Activated CD4-positive, alpha-beta memory T cell treated with anti-CD3 and anti-CD28 coated beads for 36 hours (primary cell): ENCODE results near the gene IFNGR2. TPM values are rescaled to one million over a fixed set of nuclear protein-coding genes. Genes with fewer than 3 reads are reported as not detected.
A peak's percentile ranks its signal among the peaks of the same experiment; 100 is the strongest.

Experiments used
- CTCF ChIA-PET: fragments of 350-600 bp; sonication (Branson Sonifier 250); formaldehyde crosslinking; loops from one replicate; lab custom pipeline; 2021; ENCODE audit warnings: antibody characterized with exemption, inconsistent platforms; lab: Charles Lee
- POLR2A ChIA-PET: fragments of 350-600 bp; sonication (Branson Sonifier 250); formaldehyde crosslinking; loops from one replicate; lab custom pipeline; 2021; ENCODE audit warnings: antibody characterized with exemption; lab: Charles Lee
- DNase-seq: peaks from one replicate; pipeline ENCODE4 v3.0.0-alpha.2; 2020
- H3K27ac Mint-ChIP-seq: one replicate; pipeline ENCODE4 v1.8.0; 2021; ENCODE audit warnings: mixed read lengths
- H3K27me3 Mint-ChIP-seq: one replicate; pipeline ENCODE4 v1.8.0; 2021; ENCODE audit warnings: mixed read lengths
- H3K36me3 Mint-ChIP-seq: one replicate; pipeline ENCODE4 v1.8.0; 2021; ENCODE audit warnings: mixed read lengths
- H3K4me1 Mint-ChIP-seq: one replicate; pipeline ENCODE4 v1.8.0; 2021; ENCODE audit warnings: low read depth, mixed read lengths
- H3K4me3 Mint-ChIP-seq: one replicate; pipeline ENCODE4 v1.8.0; 2021; ENCODE audit warnings: mild to moderate bottlenecking, mixed read lengths
- H3K9me3 Mint-ChIP-seq: one replicate; pipeline ENCODE4 v1.8.0; 2021; ENCODE audit warnings: mixed read lengths
- intact Hi-C: fragments of 100-400 bp; cut with micrococcal nuclease; formaldehyde crosslinking; loops from one replicate; pipeline ENCODE4 v1.15.1; 2023
- total RNA-seq, 2 experiments: library from RNA; stranded (reverse); gene quantifications; one replicate each; pipeline ENCODE4 v1.2.3, GENCODE V29; 2021

IFNGR2 gene
- total RNA-seq, 2 experiments from 2014 or later = 14.3 to 17.0 TPM

- Mint-ChIP-seq H3K9me3 (no peaks in the 10 kb centered on the region), H3K4me1 (peaks cover 1% of the 10 kb centered on the region), H3K4me3 (no peak overlapping the region), H3K27ac (no peak overlapping the region), H3K36me3 (no peaks in the 10 kb centered on the region), H3K27me3 (peaks cover 18% of the 10 kb centered on the region)
- no peak for DNase-seq
- CTCF ChIA-PET = no interaction called here
- intact Hi-C loops = no loop called here
- POLR2A ChIA-PET = no interaction called here
Measured at GRCh38 chr21:33390479-33390878, 12.7 kb upstream of the IFNGR2 start.

GRCh38 chr21:33391656-33392055 is 11.6 kb upstream of the IFNGR2 start:
- no peak for DNase-seq
- intact Hi-C loops = no loop called here
- Mint-ChIP-seq H3K27ac (no peak overlapping the region), H3K4me3 (no peak overlapping the region), H3K36me3 (no peaks in the 10 kb centered on the region), H3K9me3 (no peaks in the 10 kb centered on the region), H3K4me1 (no peaks in the 10 kb centered on the region), H3K27me3 (peaks cover 16% of the 10 kb centered on the region)
- ChIA-PET POLR2A (no interaction called here), CTCF (interaction anchor here (1.3 kb wide), 1 partner anchor 53 kb away, joined by 4 read pairs; no protein-coding TSS in a partner anchor)

- intact Hi-C loops = no loop called here
- no peaks in the 10 kb centered on the region for H3K36me3 Mint-ChIP-seq
- H3K4me1 Mint-ChIP-seq = no peaks in the 10 kb centered on the region
- peaks cover 16% of the 10 kb centered on the region for H3K27me3 Mint-ChIP-seq
- H3K9me3 Mint-ChIP-seq = no peaks in the 10 kb centered on the region
- no peak for DNase-seq
- no peak overlapping the region for H3K27ac Mint-ChIP-seq
- no peak overlapping the region for H3K4me3 Mint-ChIP-seq
- ChIA-PET POLR2A (no interaction called here), CTCF (interaction anchor here (1.2 to 1.3 kb wide), 2 partner anchors 53 to 195 kb away, joined by 4 read pairs; no protein-coding TSS in a partner anchor)
Measured at GRCh38 chr21:33392284-33392985, 10.8 kb upstream of the IFNGR2 start.

DNA sequence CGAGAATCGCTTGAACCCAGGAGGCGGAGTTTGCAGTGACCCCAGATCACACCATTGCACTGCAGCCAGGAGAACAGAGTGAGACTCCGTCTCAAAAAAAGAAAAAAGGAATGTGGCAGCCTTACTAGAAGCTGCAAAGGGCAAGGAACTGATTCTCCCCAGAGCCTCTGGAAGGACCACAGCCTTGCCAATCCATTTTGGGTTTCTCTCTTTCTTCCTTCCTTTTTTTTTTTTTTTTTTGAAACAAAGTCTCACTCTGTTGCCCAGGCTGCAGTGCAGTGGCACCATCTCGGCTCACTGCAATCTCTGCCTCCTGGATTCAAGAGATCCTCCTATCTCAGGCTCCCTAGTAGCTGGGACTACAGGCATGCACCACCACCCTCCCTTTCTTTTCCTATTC is 9.9 kb upstream of the IFNGR2 start:
- intact Hi-C loops = no loop called here
- Mint-ChIP-seq H3K4me1 (no peaks in the 10 kb centered on the region), H3K4me3 (no peak overlapping the region), H3K9me3 (no peaks in the 10 kb centered on the region), H3K27ac (no peak overlapping the region), H3K27me3 (peaks cover 12% of the 10 kb centered on the region), H3K36me3 (no peaks in the 10 kb centered on the region)
- DNase-seq = no peak
- CTCF ChIA-PET = interaction anchor here (1.2 kb wide), 1 partner anchor 196 kb away, joined by 4 read pairs; no protein-coding TSS in a partner anchor
- POLR2A ChIA-PET = no interaction called here

DNA sequence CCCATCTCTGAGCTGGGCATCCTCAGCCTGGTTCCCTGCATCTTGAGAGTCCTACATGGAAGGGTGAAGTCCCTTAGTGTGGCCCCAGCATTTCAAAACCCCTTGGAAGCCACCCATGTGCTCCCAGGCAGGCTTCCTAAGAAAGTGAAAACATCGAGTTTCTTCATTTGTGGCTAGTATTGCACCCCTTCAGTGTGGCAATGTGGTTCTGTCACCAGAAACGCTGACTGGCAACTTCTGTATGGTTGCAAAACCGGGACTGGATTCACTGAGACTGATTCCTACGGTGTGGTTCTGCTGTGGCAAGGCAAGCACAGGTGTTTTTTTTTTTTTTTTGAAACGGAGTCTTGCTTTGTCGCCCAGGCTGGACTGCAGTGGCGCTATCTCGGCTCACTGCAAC is 9.0 kb upstream of the IFNGR2 start:
- Mint-ChIP-seq H3K9me3 (no peaks in the 10 kb centered on the region), H3K27me3 (peaks cover 11% of the 10 kb centered on the region), H3K4me1 (no peaks in the 10 kb centered on the region), H3K36me3 (no peaks in the 10 kb centered on the region), H3K4me3 (no peak overlapping the region), H3K27ac (no peak overlapping the region)
- no peak for DNase-seq
- intact Hi-C loops = no loop called here
- ChIA-PET CTCF (no interaction called here), POLR2A (no interaction called here)

- DNase-seq = no peak
- ChIA-PET CTCF (interaction anchor here (1.7 kb wide), 1 partner anchor 10 kb away, joined by 10 read pairs; no protein-coding TSS in a partner anchor), POLR2A (no interaction called here)
- Mint-ChIP-seq H3K4me3 (no peak overlapping the region), H3K27me3 (peaks cover 7% of the 10 kb centered on the region), H3K9me3 (no peaks in the 10 kb centered on the region), H3K27ac (no peak overlapping the region), H3K36me3 (no peaks in the 10 kb centered on the region), H3K4me1 (peaks cover 1% of the 10 kb centered on the region)
- intact Hi-C loops = no loop called here
Measured at GRCh38 chr21:33395891-33396331, 7.3 kb upstream of the IFNGR2 start.

- intact Hi-C loops = no loop called here
- POLR2A ChIA-PET = no interaction called here
- CTCF ChIA-PET = interaction anchor here (1.7 kb wide), 1 partner anchor 11 kb away, joined by 10 read pairs; no protein-coding TSS in a partner anchor
- Mint-ChIP-seq H3K9me3 (no peaks in the 10 kb centered on the region), H3K36me3 (no peaks in the 10 kb centered on the region), H3K27ac (no peak overlapping the region), H3K27me3 (peaks cover 8% of the 10 kb centered on the region), H3K4me3 (no peak overlapping the region), H3K4me1 (peaks cover 2% of the 10 kb centered on the region)
- DNase-seq = no peak
Measured at GRCh38 chr21:33396436-33396835, 6.8 kb upstream of the IFNGR2 start.

- no peak for DNase-seq
- intact Hi-C loops = no loop called here
- no peaks in the 10 kb centered on the region for H3K36me3 Mint-ChIP-seq
- no peak overlapping the region for H3K4me3 Mint-ChIP-seq
- peaks cover 2% of the 10 kb centered on the region for H3K4me1 Mint-ChIP-seq
- CTCF ChIA-PET = no interaction called here
- H3K9me3 Mint-ChIP-seq = no peaks in the 10 kb centered on the region
- no peak overlapping the region for H3K27ac Mint-ChIP-seq
- H3K27me3 Mint-ChIP-seq = peaks cover 10% of the 10 kb centered on the region
- POLR2A ChIA-PET = no interaction called here
Measured at GRCh38 chr21:33396951-33397350, 6.3 kb upstream of the IFNGR2 start.

DNA sequence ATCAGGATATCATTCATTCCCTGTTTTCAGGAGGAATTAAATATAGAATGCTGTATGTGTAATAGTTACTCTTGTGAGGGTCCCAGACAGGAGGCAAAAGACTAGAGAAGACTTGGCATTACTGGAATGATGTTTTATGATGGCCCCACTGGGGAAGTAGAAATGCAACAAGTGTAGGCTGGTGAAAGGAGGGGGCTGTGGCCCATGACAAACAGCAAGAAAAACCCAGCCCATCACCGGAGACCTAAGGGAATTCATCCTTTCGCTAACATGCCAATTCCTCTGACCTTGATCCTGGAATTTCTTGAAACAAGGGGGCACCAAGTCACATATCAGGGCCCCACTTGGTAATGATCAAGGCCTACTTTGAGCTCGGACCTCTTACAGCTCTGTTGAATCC is 5.5 kb upstream of the IFNGR2 start:
- Mint-ChIP-seq H3K9me3 (no peaks in the 10 kb centered on the region), H3K4me1 (peaks cover 2% of the 10 kb centered on the region), H3K27me3 (peaks cover 9% of the 10 kb centered on the region), H3K27ac (no peak overlapping the region), H3K36me3 (no peaks in the 10 kb centered on the region), H3K4me3 (no peak overlapping the region)
- DNase-seq = no peak
- POLR2A ChIA-PET = no interaction called here
- intact Hi-C loops = no loop called here
- CTCF ChIA-PET = no interaction called here

- POLR2A ChIA-PET = no interaction called here
Measured at GRCh38 chr21:33398361-33398760, 4.9 kb upstream of the IFNGR2 start.

DNA sequence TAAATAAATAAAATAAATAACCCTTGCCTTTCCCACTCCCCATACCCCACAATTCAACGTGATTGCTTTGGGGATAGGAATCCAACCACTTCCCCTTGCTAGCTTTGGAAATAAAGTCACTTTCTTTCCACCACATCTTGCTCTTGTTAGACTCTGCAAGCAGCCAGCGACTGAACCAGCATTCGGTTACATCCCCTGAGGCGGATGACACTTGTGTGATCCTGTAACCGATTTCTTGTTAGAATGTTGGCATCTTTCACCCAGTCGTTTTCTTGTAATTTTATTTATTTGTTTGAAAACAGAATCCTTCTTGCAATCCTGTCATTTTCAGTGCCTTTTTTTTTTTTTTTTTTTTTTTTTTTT is 1.6 kb upstream of the IFNGR2 start:
- no peak for DNase-seq
- H3K27me3 Mint-ChIP-seq = peaks cover 12% of the 10 kb centered on the region
- ChIA-PET CTCF (interaction anchor here (0.7 kb wide), 1 partner anchor 204 kb away, joined by 3 read pairs; no protein-coding TSS in a partner anchor), POLR2A (no interaction called here)
- H3K4me1 Mint-ChIP-seq = peaks cover 27% of the 10 kb centered on the region
- peaks cover 2% of the 10 kb centered on the region for H3K36me3 Mint-ChIP-seq
- no peak overlapping the region for H3K27ac Mint-ChIP-seq
- no peak overlapping the region for H3K4me3 Mint-ChIP-seq
- intact Hi-C loops = no loop called here
- H3K9me3 Mint-ChIP-seq = no peaks in the 10 kb centered on the region

More at GRCh38 chr21:33398361-33398760, 4.9 kb upstream of the IFNGR2 start:
- Mint-ChIP-seq H3K4me3 (no peak overlapping the region), H3K9me3 (no peaks in the 10 kb centered on the region), H3K4me1 (peaks cover 2% of the 10 kb centered on the region), H3K27ac (no peak overlapping the region), H3K27me3 (peaks cover 7% of the 10 kb centered on the region), H3K36me3 (no peaks in the 10 kb centered on the region)
- DNase-seq = no peak
- intact Hi-C loops = no loop called here
- CTCF ChIA-PET = no interaction called here

DNA sequence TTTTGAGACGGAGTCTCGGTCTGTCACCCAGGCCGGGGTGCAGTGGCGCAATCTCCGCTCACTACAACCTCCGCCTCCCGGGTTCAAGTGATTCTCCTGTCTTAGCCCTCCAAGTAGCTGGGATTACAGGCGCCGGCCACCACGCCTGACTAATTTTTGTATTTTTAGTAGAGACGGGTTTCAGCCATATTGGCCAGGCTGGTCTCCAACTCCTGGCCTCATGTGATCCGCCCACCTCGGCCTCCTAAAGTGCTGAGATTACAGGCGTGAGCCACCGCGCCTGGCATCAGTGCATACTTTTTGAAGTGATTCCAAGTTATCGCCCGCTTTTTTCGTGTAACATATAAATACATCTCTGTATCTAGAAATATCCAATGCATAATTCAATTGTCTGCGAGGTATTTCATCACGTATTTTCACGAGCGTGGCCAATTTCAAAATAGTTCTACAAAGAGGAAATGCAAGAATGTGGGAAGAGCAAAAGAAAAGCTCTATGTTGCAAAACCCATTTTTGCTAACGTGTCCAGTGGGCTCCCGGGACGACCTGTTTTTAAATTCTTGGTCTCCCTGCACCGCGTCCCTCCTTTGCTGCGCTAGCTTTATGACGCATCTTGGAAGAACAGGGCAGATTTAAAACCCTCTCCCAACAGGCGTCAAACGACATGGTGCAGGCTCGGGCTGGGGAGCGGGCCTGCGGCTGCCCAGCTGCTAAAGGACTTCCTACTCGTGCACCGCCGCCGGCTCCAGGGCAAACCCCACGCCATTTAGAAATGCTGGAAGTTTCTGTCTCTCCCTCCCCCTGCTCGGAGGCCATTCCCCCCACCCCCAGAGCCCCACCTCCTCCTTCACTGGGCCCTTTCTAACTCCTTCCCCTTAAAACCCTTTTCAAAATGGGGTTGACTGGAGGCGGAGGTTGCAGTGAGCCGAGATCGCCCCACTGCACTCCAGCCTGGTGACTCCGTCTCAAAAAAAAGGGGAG is 923 bp upstream of the IFNGR2 start:
- peak; percentile 30 for DNase-seq
- POLR2A ChIA-PET = no interaction called here
- CTCF ChIA-PET = interaction anchor here (0.7 kb wide), 1 partner anchor 205 kb away, joined by 3 read pairs; no protein-coding TSS in a partner anchor
- peaks cover 34% of the 10 kb centered on the region for H3K4me1 Mint-ChIP-seq
- intact Hi-C loops = no loop called here
- H3K4me3 Mint-ChIP-seq = peak overlapping the region; percentile 70
- H3K27me3 Mint-ChIP-seq = peaks cover 16% of the 10 kb centered on the region
- H3K27ac Mint-ChIP-seq = peak overlapping the region; percentile 62
- H3K36me3 Mint-ChIP-seq = peaks cover 8% of the 10 kb centered on the region
- no peaks in the 10 kb centered on the region for H3K9me3 Mint-ChIP-seq
